GM13976 (cell line): ENCODE measurements around the gene MLF2.

ENCODE experiments used
- DNase-seq: peaks from one replicate; pipeline ENCODE4 v3.0.0; 2012; ENCODE audit warnings: low spot score
- CTCF ChIP-seq: IDR thresholded peaks from 2 replicates; pipeline ENCODE4 v1.5.1; 2012; ENCODE audit warnings: borderline replicate concordance, mild to moderate bottlenecking; ENCODE audit not compliant: insufficient read depth; ENCODE audit errors: extremely low read depth, missing control alignments, control extremely low read depth
- in situ Hi-C: fragments of 300-500 bp; cut with MboI; formaldehyde crosslinking; loops from one replicate; pipeline ENCODE4 v1.12.0; 2022; ENCODE audit warnings: low sequenced_read_pairs, mixed read lengths, inconsistent platforms; ENCODE audit not compliant: unreplicated experiment

Gene MLF2

GRCh38 chr12:6754411-6754810 lies 1.5 kb upstream of the MLF2 start:
- no peak for TF ChIP-seq CTCF
- in situ Hi-C loops, result loop anchor here (10.0 kb wide), 1 partner anchor 70 kb away; the partner anchor contains the start of genes GPR162 and P3H3
- DNase-seq, result no peak

- no peak for TF ChIP-seq CTCF
- in situ Hi-C loops, result loop anchor here (10.0 kb wide), 1 partner anchor 71 kb away; the partner anchor contains the start of genes GPR162 and P3H3
- no peak for DNase-seq
These were observed 923 bp upstream of the MLF2 start for GRCh38 chr12:6753772-6754356.

GRCh38 chr12:6752167-6752920 lies 597 bp downstream of the MLF2 start:
- in situ Hi-C loops, result loop anchor here (10.0 kb wide), 1 partner anchor 72 kb away; the partner anchor contains the start of genes GPR162 and P3H3
- TF ChIP-seq CTCF, result no peak
- DNase-seq, result no peak

- no peak for TF ChIP-seq CTCF
- no peak for DNase-seq
- in situ Hi-C loops, result loop anchor here (10.0 kb wide), 1 partner anchor 73 kb away; the partner anchor contains the start of genes GPR162 and P3H3
These were observed 1.2 kb downstream of the MLF2 start for GRCh38 chr12:6751767-6752166.

- in situ Hi-C loops, result loop anchor here (10.0 kb wide), 1 partner anchor 74 kb away; the partner anchor contains the start of genes GPR162 and P3H3
- TF ChIP-seq CTCF, result no peak
- DNase-seq, result no peak
These were observed 2.4 kb downstream of the MLF2 start for GRCh38 chr12:6750506-6750905.

- no peak for DNase-seq
- in situ Hi-C loops, result no loop called here
- no peak for TF ChIP-seq CTCF
These were observed 4.2 kb downstream of the MLF2 start for GRCh38 chr12:6748761-6749160.
